Activated naive CD8-positive, alpha-beta T cell treated with anti-CD3 and anti-CD28 coated beads, Interleukin-2, amount 50 U/mL, for 16 hours (primary cell): Measurements from ENCODE around the gene DDX10.

Source experiments
- DNase-seq: peaks from one replicate; pipeline ENCODE4 v3.0.0-alpha.2; 2020; ENCODE audit warnings: low read depth, low spot score

Gene DDX10

DNA sequence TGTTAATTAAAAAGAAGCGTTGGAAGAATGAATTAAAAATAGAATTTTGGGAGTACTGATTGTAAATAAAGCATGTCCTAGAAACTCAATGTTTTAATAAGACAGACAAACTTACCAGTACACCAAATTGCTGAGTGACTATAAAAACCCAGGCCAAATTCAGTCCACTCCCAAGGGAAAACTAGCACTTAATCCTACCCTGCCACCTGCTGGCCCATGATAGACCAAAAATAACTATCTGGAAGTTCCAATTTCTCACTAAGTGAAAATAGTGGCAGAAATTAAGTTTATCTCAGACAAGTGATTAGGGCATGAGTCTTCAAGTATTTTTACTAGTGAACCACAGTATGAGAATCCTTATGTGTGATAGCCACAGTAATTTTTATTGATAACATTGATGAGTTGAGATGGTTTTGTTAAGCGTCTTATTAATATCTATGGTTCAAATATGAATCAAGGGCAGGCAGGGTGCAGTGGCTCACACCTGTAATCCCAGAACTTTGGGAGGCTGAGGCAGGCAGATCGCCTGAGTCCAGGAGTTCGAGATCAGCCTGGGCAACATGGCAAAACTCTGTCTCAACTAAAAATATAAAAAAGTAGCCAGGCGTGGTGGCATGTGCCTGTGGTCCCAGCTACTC lies 9.8 kb upstream of the DDX10 start:
- no peak for DNase-seq

DNA sequence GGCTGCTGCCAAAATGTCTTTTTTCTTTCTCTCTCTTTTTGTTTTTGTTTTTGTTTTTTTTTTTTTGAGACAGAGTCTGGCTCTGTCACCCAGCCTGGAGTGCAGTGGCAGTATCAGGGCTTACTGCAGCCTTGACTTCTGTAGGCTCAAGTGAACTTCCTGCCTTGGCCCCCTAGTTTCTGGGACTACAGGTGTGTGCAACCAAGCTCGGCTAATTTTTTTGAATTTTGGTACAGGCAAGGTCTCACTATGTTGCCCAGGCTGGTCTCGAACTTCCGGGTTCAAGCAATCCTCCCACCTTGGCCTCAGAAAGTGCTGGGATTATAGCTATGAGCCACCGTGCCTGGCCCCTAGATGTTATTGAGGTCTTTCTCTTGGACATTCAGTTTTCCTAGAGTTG lies 2.2 kb upstream of the DDX10 start:
- no peak for DNase-seq

GRCh38 chr11:108663154-108663877 lies 1.6 kb upstream of the DDX10 start:
- DNase-seq, result no peak

GRCh38 chr11:108666373-108666772 lies 1.5 kb downstream of the DDX10 start:
- DNase-seq, result no peak

DNA sequence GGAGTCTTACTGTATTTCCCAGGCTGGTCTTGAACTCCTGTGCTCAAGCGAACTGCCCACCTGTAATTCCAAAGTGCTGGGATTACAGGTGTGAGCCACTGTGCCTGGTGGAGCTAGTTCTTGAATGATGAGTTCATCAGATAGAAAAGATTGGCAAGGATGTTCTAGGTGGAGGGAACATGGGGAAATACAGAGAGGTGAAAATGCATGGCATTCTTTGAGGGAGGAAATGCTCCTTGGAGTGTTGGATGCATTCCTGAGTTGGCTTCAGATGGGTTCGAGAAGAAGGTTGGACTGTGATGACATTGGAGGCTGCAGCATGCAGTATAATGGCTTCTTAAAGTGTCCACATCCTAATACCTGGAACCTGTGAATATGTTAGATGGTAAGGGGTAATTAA lies 4.4 kb downstream of the DDX10 start:
- no peak for DNase-seq

DNA sequence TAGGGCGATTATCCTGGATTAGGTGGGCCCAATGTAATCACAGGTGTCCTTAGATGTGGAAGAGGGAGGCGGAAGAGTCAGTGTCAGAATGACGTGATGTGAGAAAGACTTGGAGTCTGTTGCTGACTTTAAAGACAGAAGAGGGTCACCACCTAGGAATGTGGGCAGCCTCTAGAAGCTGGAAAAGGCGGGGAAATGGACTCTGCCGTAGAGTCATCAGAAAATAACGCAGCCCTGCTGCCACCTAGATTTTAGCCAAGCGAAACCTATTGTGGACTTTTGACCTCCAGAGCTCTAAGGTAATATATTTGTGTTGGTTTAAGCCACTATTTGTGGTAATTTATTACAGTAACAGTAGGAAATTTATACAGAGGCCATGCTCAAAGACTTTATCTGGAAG lies 4.8 kb downstream of the DDX10 start:
- DNase-seq, result no peak

DNA sequence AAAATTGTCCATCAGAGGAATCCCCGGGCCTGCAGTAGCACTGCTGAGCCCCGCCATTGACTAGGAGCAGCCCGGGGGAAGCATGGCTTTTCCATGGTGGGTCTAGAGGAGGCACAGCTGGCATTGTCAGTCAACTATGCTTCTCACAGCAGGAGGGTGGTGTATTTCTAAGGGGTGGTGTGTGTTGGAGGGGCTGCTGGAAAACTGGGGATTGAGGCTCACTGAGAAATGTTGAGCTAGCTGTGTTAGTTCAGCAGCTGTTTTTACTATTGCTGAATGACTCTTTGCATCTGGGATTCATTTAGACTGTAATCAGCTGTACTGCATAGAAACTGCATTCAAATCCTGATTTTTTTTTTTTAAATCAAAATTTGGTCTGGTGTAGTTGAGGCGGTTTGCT lies 5.6 kb downstream of the DDX10 start:
- DNase-seq, result no peak

DNA sequence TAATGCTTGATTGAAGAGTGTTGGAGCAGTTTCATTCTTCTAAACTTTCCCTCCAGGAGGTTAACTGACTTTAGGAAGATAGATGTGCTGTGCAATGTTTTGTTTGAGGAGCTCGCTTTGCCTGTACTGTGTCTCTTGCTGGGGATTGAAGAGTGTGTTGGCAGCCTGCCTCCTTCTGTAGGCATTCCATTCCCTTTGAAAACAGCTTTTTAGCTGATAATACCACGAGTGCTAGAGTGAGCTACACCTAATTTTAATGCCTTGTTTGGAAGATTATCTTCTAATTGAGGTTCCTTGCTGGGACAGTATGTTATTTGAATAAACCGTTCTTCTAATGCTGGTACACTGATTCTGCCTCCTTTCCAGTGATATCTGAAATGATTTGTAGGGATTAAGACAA lies 7.2 kb downstream of the DDX10 start:
- DNase-seq, result no peak

DNA sequence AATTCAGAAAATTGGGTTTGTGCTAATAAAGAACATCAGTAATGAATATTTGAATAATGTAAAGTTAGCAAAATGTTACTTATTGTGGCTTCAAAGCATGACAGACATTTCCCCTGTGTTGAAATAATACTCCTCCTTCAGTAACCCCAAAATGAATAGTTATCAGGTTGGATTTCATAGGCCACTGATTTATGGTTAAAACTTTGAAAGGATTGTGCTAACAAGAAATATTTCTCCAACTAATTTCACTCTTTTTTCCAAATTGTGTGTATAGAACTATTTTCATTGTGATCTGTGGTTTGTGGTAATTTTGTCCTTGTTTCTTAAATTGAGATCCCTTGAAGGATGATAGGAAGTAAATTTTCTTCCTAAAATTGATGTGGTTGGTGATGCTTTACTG lies 7.9 kb downstream of the DDX10 start:
- no peak for DNase-seq

GRCh38 chr11:108679045-108679444 lies 14.2 kb downstream of the DDX10 start:
- DNase-seq, result no peak

GRCh38 chr11:108680271-108680670 lies 15.4 kb downstream of the DDX10 start:
- no peak for DNase-seq

DNA sequence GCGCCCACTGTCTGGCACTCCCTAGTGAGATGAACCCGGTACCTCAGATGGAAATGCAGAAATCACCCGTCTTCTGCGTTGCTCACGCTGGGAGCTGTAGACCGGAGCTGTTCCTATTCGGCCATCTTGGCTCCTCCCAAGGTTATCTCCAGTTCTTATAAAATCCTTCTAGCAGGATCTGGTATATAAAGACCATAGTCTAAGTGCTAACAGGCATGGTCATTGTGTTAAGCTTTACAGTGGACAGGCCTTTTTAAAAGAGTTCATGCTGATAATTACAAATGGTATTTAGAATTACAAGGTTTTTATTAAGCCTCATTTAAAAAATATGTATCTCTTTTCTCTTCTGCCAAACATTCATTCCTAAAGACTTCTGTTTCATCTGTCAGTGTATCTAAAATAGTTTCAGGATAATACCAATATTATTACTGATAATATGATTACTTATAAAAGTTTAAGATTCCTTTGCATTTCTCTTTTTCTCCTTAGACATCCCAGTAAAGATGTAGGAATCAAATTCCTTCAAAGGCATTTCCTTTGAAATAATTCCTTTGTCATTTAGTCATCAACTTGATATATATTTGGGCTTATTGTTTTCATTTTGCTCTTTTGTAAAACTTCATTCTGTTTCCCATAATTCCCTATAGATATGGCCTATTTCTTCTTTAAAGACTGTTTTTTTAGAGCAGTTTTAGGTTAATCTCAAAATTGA lies 20.7 kb downstream of the DDX10 start:
- no peak for DNase-seq

GRCh38 chr11:108693852-108694251 lies 29.0 kb downstream of the DDX10 start:
- DNase-seq, result no peak

GRCh38 chr11:108694846-108695245 lies 30.0 kb downstream of the DDX10 start:
- no peak for DNase-seq

DNA sequence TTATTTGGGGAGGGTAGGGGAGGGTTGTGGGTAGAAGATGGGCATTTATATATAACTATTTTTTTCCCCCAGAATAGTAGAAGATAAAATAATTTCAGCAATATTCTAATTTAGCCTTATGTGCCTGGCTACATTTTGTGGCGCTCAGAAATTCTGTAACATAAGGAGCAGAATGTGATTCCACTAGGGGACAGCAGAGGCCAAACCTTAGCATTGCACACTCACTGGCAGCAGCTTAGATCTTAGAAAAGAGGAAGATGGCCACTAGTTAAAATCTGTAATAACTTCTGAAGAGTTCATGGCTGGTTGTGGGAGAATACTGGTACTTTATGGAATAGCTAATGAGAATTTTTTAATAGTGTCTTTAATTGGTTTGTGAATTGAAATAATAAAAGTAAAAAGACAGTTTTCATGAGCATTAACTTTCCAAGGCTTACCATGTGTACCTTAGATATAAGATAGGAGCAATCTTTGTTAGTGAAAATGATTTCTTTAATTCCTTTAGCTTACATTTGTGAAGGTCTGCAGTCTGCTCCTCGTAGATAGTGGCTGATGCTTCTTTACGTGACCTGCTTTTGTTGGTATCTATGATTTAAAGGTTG lies 33.1 kb downstream of the DDX10 start:
- DNase-seq, result no peak

DNA sequence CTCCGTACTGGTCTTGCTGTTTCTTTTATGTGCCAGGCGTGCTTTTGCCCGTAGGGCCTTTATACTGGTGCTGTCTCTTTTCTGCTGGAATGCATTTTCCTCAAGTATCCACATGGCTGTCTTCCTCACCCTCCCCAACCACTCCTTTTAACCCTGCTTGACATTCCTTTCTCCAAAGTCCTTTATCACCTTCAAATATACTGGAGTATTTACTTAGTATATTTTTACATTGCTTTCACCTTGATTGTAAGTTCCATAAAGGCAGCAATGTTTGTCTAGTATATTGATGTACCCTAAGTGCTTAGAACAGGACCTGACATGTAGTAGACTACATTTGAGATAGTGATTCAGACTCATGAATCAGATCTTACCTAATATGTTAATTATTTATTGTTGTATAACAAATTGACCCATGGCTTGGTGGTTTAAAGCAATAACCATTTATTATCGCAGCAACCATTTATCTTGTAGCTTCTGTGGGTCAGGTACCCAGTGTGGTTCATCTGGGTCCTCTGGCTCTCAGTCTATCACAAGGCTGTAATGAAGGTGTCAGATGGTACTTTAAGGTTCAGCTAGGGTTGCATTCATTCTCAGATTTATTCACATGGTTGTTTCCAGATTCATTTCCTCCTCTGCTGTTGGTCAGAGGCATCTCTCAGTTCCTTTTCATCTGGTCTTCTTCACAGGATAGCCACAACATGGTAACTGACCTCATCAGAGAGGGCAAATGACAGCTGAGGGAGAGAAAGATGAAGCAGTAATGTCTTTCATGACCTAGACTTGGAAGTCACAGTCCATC lies 34.2 kb downstream of the DDX10 start:
- DNase-seq, result no peak

- DNase-seq, result no peak
These were observed 39.0 kb downstream of the DDX10 start for GRCh38 chr11:108703916-108704315.

GRCh38 chr11:108705061-108705460 lies 40.2 kb downstream of the DDX10 start:
- DNase-seq, result no peak

- DNase-seq, result no peak
These were observed 43.3 kb downstream of the DDX10 start for GRCh38 chr11:108708173-108708572.

- DNase-seq, result no peak
These were observed 44.9 kb downstream of the DDX10 start for GRCh38 chr11:108709741-108710140.

GRCh38 chr11:108713076-108713790 lies 48.4 kb downstream of the DDX10 start:
- DNase-seq, result no peak
